HL-60 (cell line): ENCODE results near the gene KRTAP10-9.

Experiments
- POLR2AphosphoS5 ChIP-seq: IDR thresholded peaks from 2 replicates; pipeline ENCODE4 v1.6.1; 2012; ENCODE audit warnings: low read depth
- TF ChIP-seq, protein P1 (sequence below): IDR thresholded peaks from one replicate; pipeline ENCODE4 v1.5.1; 2011; ENCODE audit warnings: low read length, control low read depth, inconsistent platforms; ENCODE audit not compliant: insufficient read depth

DNA sequence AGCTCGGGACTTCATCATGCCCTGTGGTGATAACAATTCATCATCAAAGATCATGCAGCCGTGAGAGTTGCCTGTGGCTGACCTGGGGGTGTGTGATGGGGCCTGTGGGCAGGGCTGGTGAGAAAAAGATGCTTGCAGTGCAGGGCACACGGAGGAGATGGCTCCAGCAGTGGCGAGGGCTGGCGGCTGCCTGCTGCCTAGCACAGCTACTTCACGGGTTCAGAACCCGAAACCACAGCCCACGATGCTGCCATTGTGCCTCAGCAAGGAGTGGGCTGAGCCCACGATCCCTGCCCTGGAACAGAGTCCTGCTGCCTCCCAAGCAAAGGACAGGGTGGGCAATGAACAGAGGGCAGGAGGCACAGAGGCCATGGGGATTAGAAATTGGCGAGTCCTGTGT lies 631 bp upstream of the KRTAP10-9 start:
- TF ChIP-seq, protein P1, sequence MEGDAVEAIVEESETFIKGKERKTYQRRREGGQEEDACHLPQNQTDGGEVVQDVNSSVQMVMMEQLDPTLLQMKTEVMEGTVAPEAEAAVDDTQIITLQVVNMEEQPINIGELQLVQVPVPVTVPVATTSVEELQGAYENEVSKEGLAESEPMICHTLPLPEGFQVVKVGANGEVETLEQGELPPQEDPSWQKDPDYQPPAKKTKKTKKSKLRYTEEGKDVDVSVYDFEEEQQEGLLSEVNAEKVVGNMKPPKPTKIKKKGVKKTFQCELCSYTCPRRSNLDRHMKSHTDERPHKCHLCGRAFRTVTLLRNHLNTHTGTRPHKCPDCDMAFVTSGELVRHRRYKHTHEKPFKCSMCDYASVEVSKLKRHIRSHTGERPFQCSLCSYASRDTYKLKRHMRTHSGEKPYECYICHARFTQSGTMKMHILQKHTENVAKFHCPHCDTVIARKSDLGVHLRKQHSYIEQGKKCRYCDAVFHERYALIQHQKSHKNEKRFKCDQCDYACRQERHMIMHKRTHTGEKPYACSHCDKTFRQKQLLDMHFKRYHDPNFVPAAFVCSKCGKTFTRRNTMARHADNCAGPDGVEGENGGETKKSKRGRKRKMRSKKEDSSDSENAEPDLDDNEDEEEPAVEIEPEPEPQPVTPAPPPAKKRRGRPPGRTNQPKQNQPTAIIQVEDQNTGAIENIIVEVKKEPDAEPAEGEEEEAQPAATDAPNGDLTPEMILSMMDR = no peak
- TF ChIP-seq POLR2AphosphoS5 = no peak
